PFSK-1 (cell line): ENCODE data around the gene HECTD4.

Experiments
- FOXP2 ChIP-seq: optimal IDR thresholded peaks from 2 replicates; pipeline ENCODE3; 2011; ENCODE audit warnings: borderline replicate concordance, control low read depth, inconsistent platforms; ENCODE audit not compliant: insufficient read depth; ENCODE audit errors: extremely low read length, extremely low read depth
- POLR2AphosphoS5 ChIP-seq: IDR thresholded peaks from 2 replicates; pipeline ENCODE4 v1.6.1; 2012; ENCODE audit warnings: low read depth, mild to moderate bottlenecking, control low read depth, low read length, moderate library complexity
- SIN3A ChIP-seq: IDR thresholded peaks from 2 replicates; pipeline ENCODE4 v1.6.1; 2012; ENCODE audit warnings: mild to moderate bottlenecking, low read length, moderate library complexity, borderline replicate concordance; ENCODE audit not compliant: insufficient read depth
- TAF1 ChIP-seq: IDR thresholded peaks from 2 replicates; pipeline ENCODE4 v1.6.1; 2012; ENCODE audit warnings: low read length, control low read depth, borderline replicate concordance; ENCODE audit not compliant: insufficient read depth
- TF ChIP-seq, protein P1 (sequence below), 2 experiments: IDR thresholded peaks; 2 replicates each; pipeline versions ENCODE4 v1.6.1 to v1.8.0; 2011 to 2012; ENCODE audit warnings: low read depth in 2 of 2, low read length in 2 of 2, control low read depth in 1 of 2, inconsistent platforms in 1 of 2, mild to moderate bottlenecking in 1 of 2, moderate library complexity in 1 of 2; ENCODE audit not compliant: insufficient read depth in 1 of 2

The HECTD4 gene

DNA sequence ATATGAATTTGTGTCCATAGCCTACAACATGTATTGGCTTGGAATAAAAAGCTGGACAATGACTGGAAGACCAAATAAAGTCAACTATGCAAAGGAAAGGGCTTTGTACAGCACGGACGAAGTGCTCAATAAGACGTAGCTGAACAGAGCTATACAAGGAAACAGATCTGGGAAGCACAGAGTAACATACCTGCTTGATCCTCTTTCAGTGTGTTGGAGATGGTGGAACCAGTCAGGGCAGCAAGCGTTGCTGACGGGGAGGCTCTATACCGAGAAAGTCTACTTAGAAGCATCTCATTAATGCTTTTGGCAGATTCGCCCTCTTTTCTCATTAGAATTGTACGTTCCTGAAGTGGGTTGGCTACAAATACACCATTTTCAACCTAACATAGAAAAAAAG is 99.3 kb downstream of the HECTD4 start:
- TF ChIP-seq TAF1, result no peak
- no peak for TF ChIP-seq FOXP2
- TF ChIP-seq, protein P1, sequence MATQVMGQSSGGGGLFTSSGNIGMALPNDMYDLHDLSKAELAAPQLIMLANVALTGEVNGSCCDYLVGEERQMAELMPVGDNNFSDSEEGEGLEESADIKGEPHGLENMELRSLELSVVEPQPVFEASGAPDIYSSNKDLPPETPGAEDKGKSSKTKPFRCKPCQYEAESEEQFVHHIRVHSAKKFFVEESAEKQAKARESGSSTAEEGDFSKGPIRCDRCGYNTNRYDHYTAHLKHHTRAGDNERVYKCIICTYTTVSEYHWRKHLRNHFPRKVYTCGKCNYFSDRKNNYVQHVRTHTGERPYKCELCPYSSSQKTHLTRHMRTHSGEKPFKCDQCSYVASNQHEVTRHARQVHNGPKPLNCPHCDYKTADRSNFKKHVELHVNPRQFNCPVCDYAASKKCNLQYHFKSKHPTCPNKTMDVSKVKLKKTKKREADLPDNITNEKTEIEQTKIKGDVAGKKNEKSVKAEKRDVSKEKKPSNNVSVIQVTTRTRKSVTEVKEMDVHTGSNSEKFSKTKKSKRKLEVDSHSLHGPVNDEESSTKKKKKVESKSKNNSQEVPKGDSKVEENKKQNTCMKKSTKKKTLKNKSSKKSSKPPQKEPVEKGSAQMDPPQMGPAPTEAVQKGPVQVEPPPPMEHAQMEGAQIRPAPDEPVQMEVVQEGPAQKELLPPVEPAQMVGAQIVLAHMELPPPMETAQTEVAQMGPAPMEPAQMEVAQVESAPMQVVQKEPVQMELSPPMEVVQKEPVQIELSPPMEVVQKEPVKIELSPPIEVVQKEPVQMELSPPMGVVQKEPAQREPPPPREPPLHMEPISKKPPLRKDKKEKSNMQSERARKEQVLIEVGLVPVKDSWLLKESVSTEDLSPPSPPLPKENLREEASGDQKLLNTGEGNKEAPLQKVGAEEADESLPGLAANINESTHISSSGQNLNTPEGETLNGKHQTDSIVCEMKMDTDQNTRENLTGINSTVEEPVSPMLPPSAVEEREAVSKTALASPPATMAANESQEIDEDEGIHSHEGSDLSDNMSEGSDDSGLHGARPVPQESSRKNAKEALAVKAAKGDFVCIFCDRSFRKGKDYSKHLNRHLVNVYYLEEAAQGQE (IDR thresholded peaks at IDR 0.05; ENCODE audit: insufficient read depth in 1 of 2, low read depth in 2 of 2, low read length in 2 of 2), result no peak
- TF ChIP-seq SIN3A, result no peak

DNA sequence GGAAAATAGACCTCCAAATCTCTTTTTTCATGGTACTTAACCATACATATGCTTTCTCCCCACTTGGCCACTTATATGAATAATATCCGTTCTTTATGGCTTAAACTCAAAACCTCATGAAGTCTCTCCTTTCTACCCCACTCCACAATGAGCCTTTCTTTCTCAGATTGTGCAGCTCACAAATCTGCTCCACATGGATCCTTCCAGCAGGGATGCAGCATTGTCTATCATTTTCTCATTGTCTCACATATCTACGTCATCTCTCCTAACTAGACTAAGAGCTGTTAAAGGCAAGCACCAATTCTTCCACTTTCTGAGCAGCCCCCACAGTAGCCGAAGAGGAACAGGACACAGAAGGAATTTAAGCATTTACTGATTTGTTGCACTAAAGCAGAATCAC is 106.4 kb downstream of the HECTD4 start:
- TF ChIP-seq POLR2AphosphoS5, result no peak
- no peak for TF ChIP-seq TAF1
- TF ChIP-seq SIN3A, result no peak
- TF ChIP-seq, protein P1 (IDR thresholded peaks at IDR 0.05; ENCODE audit: insufficient read depth in 1 of 2, low read depth in 2 of 2, low read length in 2 of 2), result no peak
- TF ChIP-seq FOXP2, result no peak

DNA sequence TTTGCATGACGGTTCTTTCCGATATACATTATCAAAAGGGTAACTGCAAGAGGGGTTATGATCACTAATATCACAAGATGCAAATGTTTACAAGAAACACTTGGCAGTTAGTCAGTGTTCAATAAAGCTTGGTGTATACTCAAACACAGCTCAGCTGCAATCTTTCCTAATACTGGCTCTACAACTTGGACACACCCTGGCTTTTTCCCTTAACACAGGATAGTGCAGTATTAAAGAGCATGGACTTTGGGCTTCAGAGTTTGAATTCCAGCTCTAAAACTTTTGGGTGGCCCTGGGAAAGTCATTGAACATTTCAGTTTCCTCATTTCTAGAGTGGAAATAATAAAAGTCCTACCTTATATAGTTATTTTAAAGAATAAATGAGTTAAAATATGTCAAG is 107.0 kb downstream of the HECTD4 start:
- TF ChIP-seq, protein P1 (IDR thresholded peaks at IDR 0.05; ENCODE audit: insufficient read depth in 1 of 2, low read depth in 2 of 2, low read length in 2 of 2), result no peak
- no peak for TF ChIP-seq SIN3A

DNA sequence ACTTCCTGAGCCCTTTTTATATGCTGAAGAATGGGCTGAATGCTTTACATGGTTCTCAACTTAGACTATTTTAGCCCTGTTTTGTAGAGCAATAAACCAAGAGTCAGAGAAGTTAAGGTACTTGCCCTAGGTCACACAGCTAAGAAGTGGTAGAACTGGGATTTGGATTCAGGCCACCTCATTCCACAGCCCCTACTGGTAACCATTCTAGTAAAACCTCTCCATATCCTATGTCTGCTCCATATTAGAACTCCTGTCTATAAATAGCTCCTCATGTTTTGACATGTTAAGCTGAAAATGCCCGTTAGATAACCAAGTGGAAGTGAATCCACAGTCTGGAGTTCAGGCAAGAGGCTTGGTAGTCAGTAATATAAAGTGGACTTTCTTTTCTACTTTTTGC is 111.6 kb downstream of the HECTD4 start:
- no peak for TF ChIP-seq FOXP2
- TF ChIP-seq, protein P1 (IDR thresholded peaks at IDR 0.05; ENCODE audit: insufficient read depth in 1 of 2, low read depth in 2 of 2, low read length in 2 of 2), result no peak

DNA sequence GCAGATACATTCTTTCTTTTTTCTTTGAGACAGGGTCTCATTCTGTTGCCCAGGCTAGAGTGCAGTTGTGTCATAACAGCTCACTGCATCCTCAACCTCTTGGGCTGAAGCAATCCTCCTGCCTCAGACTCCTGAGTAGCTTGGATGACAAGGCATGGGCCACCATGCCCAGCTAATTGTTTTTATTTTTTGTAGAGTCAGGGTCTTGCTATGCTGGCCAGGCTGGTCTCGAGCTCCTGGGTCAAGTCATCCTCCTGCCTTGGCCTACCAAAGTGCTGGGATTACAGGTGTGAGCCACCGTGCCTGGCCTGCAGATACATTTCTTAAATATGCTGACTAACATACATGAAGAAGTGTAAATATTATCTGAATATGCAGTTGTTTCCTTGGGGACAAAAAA is 115.8 kb downstream of the HECTD4 start:
- TF ChIP-seq SIN3A (no peak), POLR2AphosphoS5 (no peak), FOXP2 (no peak), TAF1 (no peak)
- TF ChIP-seq, protein P1 (IDR thresholded peaks at IDR 0.05; ENCODE audit: insufficient read depth in 1 of 2, low read depth in 2 of 2, low read length in 2 of 2), result no peak
